ENCODE data around the gene KBTBD3. TPM values are rescaled to one million over a fixed set of nuclear protein-coding genes. Genes with fewer than 3 reads are reported as not detected.
"Not testable (repeated sequence)": the region's sequence is repeated elsewhere in the genome, so short reads cannot be mapped to it uniquely, and the experiment has no call there.

The KBTBD3 gene
- total RNA-seq, 2 experiments from 2014 or later, result 7.0 to 7.7 TPM

- POLR2A ChIA-PET, result no interaction called here
- Mint-ChIP-seq H3K27me3 (no peaks in the 10 kb centered on the region), H3K9me3 (no peaks in the 10 kb centered on the region), H3K4me1 (ENCODE audit: low read depth) (peaks cover 18% of the 10 kb centered on the region), H3K4me3 (no peak overlapping the region), H3K36me3 (peaks cover 6% of the 10 kb centered on the region), H3K27ac (no peak overlapping the region)
- no peak for DNase-seq
- intact Hi-C loops (cut with micrococcal nuclease), result no loop called here
- CTCF ChIA-PET, result no interaction called here
These were observed 17.5 kb downstream of the KBTBD3 start for GRCh38 chr11:106059617-106060016.

GRCh38 chr11:106058377-106058776 is 18.8 kb downstream of the KBTBD3 start:
- CTCF ChIA-PET; H3K36me3 Mint-ChIP-seq; H3K27ac Mint-ChIP-seq; H3K9me3 Mint-ChIP-seq; DNase-seq; H3K4me3 Mint-ChIP-seq; H3K27me3 Mint-ChIP-seq; POLR2A ChIA-PET; intact Hi-C loops (cut with micrococcal nuclease): not testable (repeated sequence)
- peaks cover 18% of the 10 kb centered on the region for H3K4me1 Mint-ChIP-seq (ENCODE audit: low read depth)

- Mint-ChIP-seq H3K4me3 (no peak overlapping the region), H3K27me3 (no peaks in the 10 kb centered on the region), H3K27ac (no peak overlapping the region), H3K36me3 (peaks cover 4% of the 10 kb centered on the region), H3K9me3 (no peaks in the 10 kb centered on the region), H3K4me1 (ENCODE audit: low read depth) (no peaks in the 10 kb centered on the region)
- POLR2A ChIA-PET, result no interaction called here
- no peak for DNase-seq
- CTCF ChIA-PET, result no interaction called here
- intact Hi-C loops (cut with micrococcal nuclease), result no loop called here
These were observed 26.0 kb downstream of the KBTBD3 start for GRCh38 chr11:106051103-106051502.

- POLR2A ChIA-PET, result no interaction called here
These were observed 27.2 kb downstream of the KBTBD3 start for GRCh38 chr11:106049727-106050476.

GRCh38 chr11:106047631-106048030 is 29.5 kb downstream of the KBTBD3 start:
- Mint-ChIP-seq H3K9me3 (no peaks in the 10 kb centered on the region), H3K4me1 (ENCODE audit: low read depth) (peaks cover 3% of the 10 kb centered on the region), H3K36me3 (no peaks in the 10 kb centered on the region), H3K27me3 (peaks cover 3% of the 10 kb centered on the region), H3K27ac (no peak overlapping the region), H3K4me3 (no peak overlapping the region)
- CTCF ChIA-PET, result no interaction called here
- intact Hi-C loops (cut with micrococcal nuclease), result no loop called here
- DNase-seq, result no peak
- POLR2A ChIA-PET, result no interaction called here

More at GRCh38 chr11:106049727-106050476, 27.2 kb downstream of the KBTBD3 start:
- peaks cover 4% of the 10 kb centered on the region for H3K36me3 Mint-ChIP-seq
- intact Hi-C loops (cut with micrococcal nuclease), result no loop called here
- H3K4me3 Mint-ChIP-seq, result no peak overlapping the region
- H3K27ac Mint-ChIP-seq, result no peak overlapping the region
- no peak for DNase-seq
- no peaks in the 10 kb centered on the region for H3K27me3 Mint-ChIP-seq
- no peaks in the 10 kb centered on the region for H3K9me3 Mint-ChIP-seq
- CTCF ChIA-PET, result interaction anchor here (0.6 kb wide), 2 partner anchors 44 to 909 kb away, joined by 3 read pairs; no protein-coding TSS in a partner anchor
- no peaks in the 10 kb centered on the region for H3K4me1 Mint-ChIP-seq (ENCODE audit: low read depth)

GRCh38 chr11:106043540-106043939 is 33.6 kb downstream of the KBTBD3 start:
- no peaks in the 10 kb centered on the region for H3K9me3 Mint-ChIP-seq
- no peak for DNase-seq
- H3K27me3 Mint-ChIP-seq, result peaks cover 7% of the 10 kb centered on the region
- H3K4me3 Mint-ChIP-seq, result no peak overlapping the region
- CTCF ChIA-PET, result no interaction called here
- POLR2A ChIA-PET, result no interaction called here
- no peaks in the 10 kb centered on the region for H3K36me3 Mint-ChIP-seq
- H3K27ac Mint-ChIP-seq, result no peak overlapping the region
- peaks cover 3% of the 10 kb centered on the region for H3K4me1 Mint-ChIP-seq (ENCODE audit: low read depth)
- intact Hi-C loops (cut with micrococcal nuclease), result no loop called here

GRCh38 chr11:106032861-106033260 is 44.3 kb downstream of the KBTBD3 start:
- Mint-ChIP-seq H3K27ac (no peak overlapping the region), H3K4me1 (ENCODE audit: low read depth) (peaks cover 4% of the 10 kb centered on the region), H3K4me3 (no peak overlapping the region), H3K9me3 (no peaks in the 10 kb centered on the region), H3K27me3 (peaks cover 33% of the 10 kb centered on the region), H3K36me3 (no peaks in the 10 kb centered on the region)
- CTCF ChIA-PET, result no interaction called here
- POLR2A ChIA-PET, result no interaction called here
- no peak for DNase-seq
- intact Hi-C loops (cut with micrococcal nuclease), result no loop called here

GRCh38 chr11:106031936-106032335 is 45.2 kb downstream of the KBTBD3 start:
- H3K27ac Mint-ChIP-seq, result no peak overlapping the region
- no peak for DNase-seq
- no peak overlapping the region for H3K4me3 Mint-ChIP-seq
- CTCF ChIA-PET, result no interaction called here
- intact Hi-C loops (cut with micrococcal nuclease), result loop anchor here (1.0 kb wide), 1 partner anchor 10 kb away; the partner anchor contains the start of gene MSANTD4
- POLR2A ChIA-PET, result no interaction called here
- peaks cover 5% of the 10 kb centered on the region for H3K9me3 Mint-ChIP-seq
- H3K27me3 Mint-ChIP-seq, result peaks cover 31% of the 10 kb centered on the region
- no peaks in the 10 kb centered on the region for H3K36me3 Mint-ChIP-seq
- H3K4me1 Mint-ChIP-seq (ENCODE audit: low read depth), result peaks cover 4% of the 10 kb centered on the region

- DNase-seq, result no peak
- POLR2A ChIA-PET, result no interaction called here
- no peaks in the 10 kb centered on the region for H3K36me3 Mint-ChIP-seq
- peaks cover 30% of the 10 kb centered on the region for H3K27me3 Mint-ChIP-seq
- CTCF ChIA-PET, result no interaction called here
- no peak overlapping the region for H3K4me3 Mint-ChIP-seq
- H3K27ac Mint-ChIP-seq, result no peak overlapping the region
- peaks cover 7% of the 10 kb centered on the region for H3K9me3 Mint-ChIP-seq
- H3K4me1 Mint-ChIP-seq (ENCODE audit: low read depth), result peaks cover 4% of the 10 kb centered on the region
- intact Hi-C loops (cut with micrococcal nuclease), result loop anchor here (1.0 kb wide), 1 partner anchor 9 kb away; the partner anchor contains the start of gene MSANTD4
These were observed 45.8 kb downstream of the KBTBD3 start for GRCh38 chr11:106031202-106031810.

- no peak overlapping the region for H3K27ac Mint-ChIP-seq
- H3K27me3 Mint-ChIP-seq, result peaks cover 28% of the 10 kb centered on the region
- peaks cover 7% of the 10 kb centered on the region for H3K9me3 Mint-ChIP-seq
- H3K4me3 Mint-ChIP-seq, result no peak overlapping the region
- CTCF ChIA-PET, result no interaction called here
- no peak for DNase-seq
- POLR2A ChIA-PET, result no interaction called here
- H3K4me1 Mint-ChIP-seq (ENCODE audit: low read depth), result peaks cover 4% of the 10 kb centered on the region
- H3K36me3 Mint-ChIP-seq, result no peaks in the 10 kb centered on the region
- intact Hi-C loops (cut with micrococcal nuclease), result loop anchor here (1.0 kb wide), 1 partner anchor 8 kb away; the partner anchor contains the start of gene MSANTD4
These were observed 46.5 kb downstream of the KBTBD3 start for GRCh38 chr11:106030609-106031008.

GRCh38 chr11:106022795-106023275 is 54.3 kb downstream of the KBTBD3 start:
- peak; percentile 10 for DNase-seq
- CTCF ChIA-PET, result no interaction called here
- intact Hi-C loops (cut with micrococcal nuclease), result loop anchor here (1.0 to 5.0 kb wide), 8 partner anchors 8 to 1819 kb away; partner anchors contain the start of genes AASDHPPT, ALKBH8, CWF19L2 and KBTBD3

GRCh38 chr11:106021967-106022794 is 55.0 kb downstream of the KBTBD3 start, which contains the start of gene MSANTD4:
Gene MSANTD4 (minus strand): TSS chr11:106022240. CDS start chr11:106010917, 11,323 bp downstream.
- Mint-ChIP-seq H3K27ac (peak within 1 kb of the TSS; percentile 87), H3K4me3 (peak within 1 kb of the TSS; percentile 85), H3K27me3 (peaks cover 3% of the 10 kb centered on the region), H3K4me1 (ENCODE audit: low read depth) (peaks cover 40% of the 10 kb centered on the region), H3K9me3 (peaks cover 4% of the 10 kb centered on the region), H3K36me3 (peaks cover 9% of the 10 kb centered on the region)
- ChIA-PET POLR2A (no interaction called here), CTCF (no interaction called here)
- intact Hi-C loops (cut with micrococcal nuclease), result loop anchor here (1.0 to 5.0 kb wide), 8 partner anchors 9 to 1820 kb away; partner anchors contain the start of genes AASDHPPT, ALKBH8, CWF19L2 and KBTBD3
- DNase-seq, result peak; percentile 99

More at GRCh38 chr11:106022795-106023275, 54.3 kb downstream of the KBTBD3 start:
- peaks cover 5% of the 10 kb centered on the region for H3K27me3 Mint-ChIP-seq
- H3K36me3 Mint-ChIP-seq, result peaks cover 9% of the 10 kb centered on the region
- peak overlapping the region; percentile 87 for H3K27ac Mint-ChIP-seq
- H3K4me3 Mint-ChIP-seq, result peak overlapping the region; percentile 85
- H3K4me1 Mint-ChIP-seq (ENCODE audit: low read depth), result peaks cover 38% of the 10 kb centered on the region
- H3K9me3 Mint-ChIP-seq, result peaks cover 7% of the 10 kb centered on the region
- POLR2A ChIA-PET, result no interaction called here

Data from activated CD4-positive, alpha-beta memory T cell treated with anti-CD3 and anti-CD28 coated beads for 36 hours (primary cell).